ENCODE data around the gene MCM3.

Gene MCM3

GRCh38 chr6:52253494-52253893, 31.0 kb downstream of the MCM3 start:
- TF ChIP-seq CTCF (conservative IDR thresholded peaks at IDR 0.05; ENCODE audit: low read length) (no peak), EZH2phosphoT487 (IDR thresholded peaks at IDR 0.05; ENCODE audit: borderline replicate concordance) (no peak)
- H3K4me3 ChIP-seq (ENCODE audit: low read length, poor library complexity, severe bottlenecking), result no peak overlapping the region
- no peak overlapping the region for H3K4me2 ChIP-seq (ENCODE audit: low read depth, low read length, poor library complexity, severe bottlenecking)
- H3K9me2 ChIP-seq (replicated peaks; ENCODE audit: low read depth, low read length), result no peaks in the 10 kb centered on the region
- no peaks in the 10 kb centered on the region for H3F3A ChIP-seq (ENCODE audit: low read depth)
- peaks cover 22% of the 10 kb centered on the region for H3K4me1 ChIP-seq (ENCODE audit: insufficient read depth, low read length, poor library complexity, severe bottlenecking)
- H3K9ac ChIP-seq (ENCODE audit: low read depth, low read length, poor library complexity, severe bottlenecking), result no peak overlapping the region
- H3K27me3 ChIP-seq (ENCODE audit: insufficient read depth, low read length, poor library complexity, severe bottlenecking), result no peaks in the 10 kb centered on the region
- H2AFZ ChIP-seq (ENCODE audit: low read length), result no peak overlapping the region
- no peaks in the 10 kb centered on the region for H3K79me2 ChIP-seq (ENCODE audit: insufficient read depth, low read length)
- no peaks in the 10 kb centered on the region for H3K9me3 ChIP-seq (ENCODE audit: insufficient read depth, low read depth, low read length)
- H4K20me1 ChIP-seq (ENCODE audit: insufficient read depth, low read length, poor library complexity, severe bottlenecking), result no peaks in the 10 kb centered on the region
- H3K36me3 ChIP-seq (ENCODE audit: insufficient read depth, low read length), result no peaks in the 10 kb centered on the region

GRCh38 chr6:52251113-52251512, 33.4 kb downstream of the MCM3 start:
- H3K27me3 ChIP-seq (ENCODE audit: insufficient read depth, low read length, poor library complexity, severe bottlenecking), result no peaks in the 10 kb centered on the region
- H3K36me3 ChIP-seq (ENCODE audit: insufficient read depth, low read length), result no peaks in the 10 kb centered on the region
- no peaks in the 10 kb centered on the region for H4K20me1 ChIP-seq (ENCODE audit: insufficient read depth, low read length, poor library complexity, severe bottlenecking)
- H3K4me2 ChIP-seq (ENCODE audit: low read depth, low read length, poor library complexity, severe bottlenecking), result no peak overlapping the region
- H2AFZ ChIP-seq (ENCODE audit: low read length), result no peak overlapping the region
- H3K9ac ChIP-seq (ENCODE audit: low read depth, low read length, poor library complexity, severe bottlenecking), result no peak overlapping the region
- no peak for TF ChIP-seq CTCF (conservative IDR thresholded peaks at IDR 0.05; ENCODE audit: low read length)
- TF ChIP-seq EZH2phosphoT487 (IDR thresholded peaks at IDR 0.05; ENCODE audit: borderline replicate concordance), result no peak
- H3F3A ChIP-seq (ENCODE audit: low read depth), result no peaks in the 10 kb centered on the region
- H3K4me1 ChIP-seq (ENCODE audit: insufficient read depth, low read length, poor library complexity, severe bottlenecking), result peaks cover 22% of the 10 kb centered on the region
- H3K9me3 ChIP-seq (ENCODE audit: insufficient read depth, low read depth, low read length), result no peaks in the 10 kb centered on the region
- no peak overlapping the region for H3K4me3 ChIP-seq (ENCODE audit: low read length, poor library complexity, severe bottlenecking)
- no peaks in the 10 kb centered on the region for H3K9me2 ChIP-seq (replicated peaks; ENCODE audit: low read depth, low read length)
- H3K79me2 ChIP-seq (ENCODE audit: insufficient read depth, low read length), result no peaks in the 10 kb centered on the region

GRCh38 chr6:52249078-52249477, 35.5 kb downstream of the MCM3 start:
- Histone ChIP-seq H2AFZ (ENCODE audit: low read length) (no peak overlapping the region), H3K79me2 (ENCODE audit: insufficient read depth, low read length) (no peaks in the 10 kb centered on the region), H4K20me1 (ENCODE audit: insufficient read depth, low read length, poor library complexity, severe bottlenecking) (no peaks in the 10 kb centered on the region), H3F3A (ENCODE audit: low read depth) (no peaks in the 10 kb centered on the region), H3K27me3 (ENCODE audit: insufficient read depth, low read length, poor library complexity, severe bottlenecking) (no peaks in the 10 kb centered on the region), H3K36me3 (ENCODE audit: insufficient read depth, low read length) (no peaks in the 10 kb centered on the region), H3K4me1 (ENCODE audit: insufficient read depth, low read length, poor library complexity, severe bottlenecking) (peaks cover 22% of the 10 kb centered on the region), H3K9me2 (replicated peaks; ENCODE audit: low read depth, low read length) (no peaks in the 10 kb centered on the region), H3K4me3 (ENCODE audit: low read length, poor library complexity, severe bottlenecking) (no peak overlapping the region), H3K9ac (ENCODE audit: low read depth, low read length, poor library complexity, severe bottlenecking) (no peak overlapping the region), H3K9me3 (ENCODE audit: insufficient read depth, low read depth, low read length) (no peaks in the 10 kb centered on the region), H3K4me2 (ENCODE audit: low read depth, low read length, poor library complexity, severe bottlenecking) (no peak overlapping the region)
- TF ChIP-seq EZH2phosphoT487 (IDR thresholded peaks at IDR 0.05; ENCODE audit: borderline replicate concordance) (no peak), CTCF (conservative IDR thresholded peaks at IDR 0.05; ENCODE audit: low read length) (no peak)

Measured in Loucy (cell line).